Measurements from ENCODE around the gene LAMB3.

Gene LAMB3

GRCh38 chr1:209661071-209661470 is 8.8 kb upstream of the LAMB3 start:
- no peak for DNase-seq

DNA sequence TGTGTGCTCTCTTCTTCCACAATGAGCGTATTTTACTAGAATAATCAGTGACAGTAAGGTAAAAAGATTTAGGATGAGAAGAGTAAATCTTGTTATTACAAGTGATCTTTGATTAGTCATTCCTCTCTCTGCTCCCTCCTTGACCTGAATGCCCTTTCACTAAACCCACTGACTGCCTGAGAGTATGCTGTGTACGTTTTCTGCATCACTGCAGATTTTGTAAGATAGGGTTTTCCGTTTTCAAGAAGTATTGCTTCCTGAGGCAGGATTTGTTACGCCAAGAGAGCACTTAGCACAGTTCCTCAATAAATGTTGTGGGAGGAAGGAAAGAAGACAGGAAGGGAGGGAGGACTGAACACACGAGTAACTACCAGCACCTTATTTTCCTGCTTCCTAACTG is 7.7 kb upstream of the LAMB3 start:
- no peak for DNase-seq

- DNase-seq, result no peak
Measured at GRCh38 chr1:209657918-209658317, 5.7 kb upstream of the LAMB3 start.

GRCh38 chr1:209657140-209657879 is 5.1 kb upstream of the LAMB3 start:
- DNase-seq, result no peak

- no peak for DNase-seq
Measured at GRCh38 chr1:209655411-209656231, 3.4 kb upstream of the LAMB3 start.

GRCh38 chr1:209653915-209654351 is 1.7 kb upstream of the LAMB3 start:
- no peak for DNase-seq

DNA sequence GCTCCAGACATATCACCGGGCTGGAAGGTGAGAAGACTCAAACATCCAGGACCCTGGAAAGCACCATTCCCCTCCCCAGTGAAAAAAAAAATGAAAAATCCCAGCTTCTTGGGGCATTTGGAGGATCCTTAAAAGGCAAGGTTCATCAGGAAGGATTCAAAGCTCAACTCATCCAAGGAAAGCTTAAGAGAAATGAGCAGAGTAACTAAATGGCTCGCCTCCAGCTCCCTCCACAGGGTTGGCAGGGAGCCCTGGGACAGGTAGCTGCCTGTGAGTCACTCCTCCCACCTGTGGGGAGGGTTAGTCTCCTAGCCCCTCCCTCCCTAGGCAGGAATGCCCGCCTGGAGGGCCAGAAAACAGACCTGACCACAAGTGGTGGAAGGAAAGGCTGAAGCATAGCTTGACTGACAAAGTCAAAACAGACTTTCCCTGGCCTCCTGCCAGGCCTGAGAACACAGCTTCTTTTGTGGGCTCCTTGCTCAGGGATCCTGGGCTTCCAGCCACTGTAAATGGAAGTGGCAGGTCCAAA is 712 bp upstream of the LAMB3 start:
- DNase-seq, result peak; percentile 50 to 74

GRCh38 chr1:209651138-209651587 is 1.1 kb downstream of the LAMB3 start:
- peak; percentile 66 to 72 for DNase-seq

DNA sequence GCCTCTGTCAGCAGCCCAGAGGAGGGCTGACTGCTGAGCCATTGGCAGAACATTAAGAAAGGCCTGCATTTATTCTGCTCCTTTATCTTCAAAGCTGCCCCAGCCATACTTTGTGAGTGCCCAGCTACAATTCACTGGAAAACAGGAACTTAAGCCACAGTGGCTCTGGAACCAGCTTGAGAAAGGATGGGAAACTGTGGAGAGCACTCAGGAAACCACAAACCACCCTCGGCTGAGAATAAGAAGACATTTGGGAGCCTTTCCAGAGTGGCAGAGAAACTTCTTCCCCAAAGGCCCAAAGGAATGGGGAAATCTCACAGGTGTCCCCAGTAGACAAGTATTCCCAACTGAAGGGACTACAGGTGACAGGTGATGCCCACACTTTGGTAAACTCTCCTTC is 1.8 kb downstream of the LAMB3 start:
- DNase-seq, result no peak

GRCh38 chr1:209648931-209649776 is 3.1 kb downstream of the LAMB3 start:
- DNase-seq, result no peak

DNA sequence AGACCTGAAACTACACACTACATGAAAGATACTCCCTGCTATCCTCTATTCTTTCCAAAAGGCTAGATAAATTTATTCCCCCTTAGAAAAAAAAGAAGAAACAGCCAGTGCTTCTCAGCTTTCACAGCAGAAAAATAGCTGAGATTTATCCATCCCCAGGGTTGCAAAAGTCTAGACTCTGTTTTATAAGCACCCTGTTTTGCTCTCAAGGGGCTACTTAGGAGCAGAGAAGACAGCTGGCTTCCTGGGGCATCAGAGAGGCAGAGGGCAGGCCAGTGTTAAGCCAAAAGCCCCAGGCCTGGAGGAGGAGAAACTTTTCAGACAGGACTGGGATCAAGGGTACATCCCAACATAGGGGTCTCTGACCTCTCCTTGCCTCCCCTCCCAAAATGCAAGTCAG is 3.9 kb downstream of the LAMB3 start:
- no peak for DNase-seq

GRCh38 chr1:209647156-209647555 is 5.1 kb downstream of the LAMB3 start:
- no peak for DNase-seq

DNA sequence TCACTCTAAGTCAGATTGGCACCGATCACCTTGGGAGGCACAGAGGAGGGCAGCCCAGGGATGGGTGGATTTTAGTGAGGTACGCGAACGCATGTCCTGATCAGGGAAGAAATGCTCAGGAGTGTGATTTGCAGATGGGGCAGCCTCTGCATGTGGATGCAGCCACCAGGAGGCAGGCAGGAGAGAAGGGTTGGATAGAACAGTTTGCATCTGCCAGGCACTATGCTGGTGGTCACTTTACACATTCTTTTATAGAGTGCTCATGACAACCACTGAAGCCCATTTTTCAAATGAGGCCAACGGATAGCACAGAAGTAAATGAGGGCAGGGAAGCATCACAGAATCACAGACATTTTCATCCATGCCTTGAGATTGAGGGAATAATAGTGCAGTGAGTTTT is 5.7 kb downstream of the LAMB3 start:
- DNase-seq, result no peak

GRCh38 chr1:209645574-209646452 is 6.4 kb downstream of the LAMB3 start:
- no peak for DNase-seq

DNA sequence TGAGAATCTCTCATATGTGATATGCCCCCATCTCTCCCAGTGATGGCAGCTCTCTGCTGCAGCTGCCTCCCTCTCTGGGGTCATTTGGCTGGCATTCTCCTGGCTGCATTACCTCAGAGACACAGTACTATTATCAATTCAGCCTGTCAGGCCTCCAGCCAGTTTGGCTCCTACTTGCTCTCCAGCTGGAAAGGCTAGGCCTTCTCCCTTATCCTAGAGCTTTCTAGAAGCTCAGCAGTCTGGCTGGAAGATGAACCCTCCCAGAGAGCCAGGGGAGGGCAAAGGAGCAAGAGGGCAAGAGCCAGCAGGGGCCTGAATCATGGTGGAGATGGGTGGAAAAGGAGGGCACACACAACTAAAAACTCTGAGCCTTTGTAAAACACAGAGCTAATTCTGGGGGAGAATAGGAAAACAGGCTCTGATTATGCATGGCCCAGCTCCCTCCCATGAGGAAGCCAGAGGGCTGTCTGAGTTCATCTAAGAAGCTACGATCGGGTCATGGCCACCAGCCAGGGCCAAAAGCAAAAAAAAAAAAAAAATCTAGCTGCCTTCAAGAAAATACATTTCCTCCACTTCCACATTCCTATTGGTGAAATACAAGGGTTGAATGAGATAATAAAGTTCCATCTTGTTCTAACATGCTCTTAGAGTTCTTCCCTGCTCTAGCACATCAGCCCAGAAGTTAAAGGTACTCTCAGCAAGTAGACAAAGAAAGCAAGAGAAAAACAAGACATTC is 8.8 kb downstream of the LAMB3 start:
- no peak for DNase-seq

DNA sequence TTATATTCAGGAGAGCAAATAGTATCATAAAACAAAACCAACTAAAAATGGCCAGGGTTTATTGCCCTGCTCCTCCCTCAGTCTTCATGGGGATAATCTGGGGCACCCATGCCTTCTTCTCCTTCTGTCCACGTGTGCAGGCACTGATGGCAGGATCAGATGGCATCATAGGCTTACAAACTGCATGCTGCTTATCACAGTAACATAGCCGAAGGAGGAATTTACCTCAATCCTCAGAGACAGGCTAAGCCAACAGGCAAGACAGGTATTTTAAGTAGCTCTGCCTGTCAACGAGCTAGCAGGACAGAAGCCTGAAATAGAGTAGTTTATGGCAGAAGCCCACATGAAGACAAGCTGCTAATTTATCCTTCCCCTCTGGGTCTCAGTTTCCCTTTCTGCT is 9.4 kb downstream of the LAMB3 start:
- DNase-seq, result no peak

DNA sequence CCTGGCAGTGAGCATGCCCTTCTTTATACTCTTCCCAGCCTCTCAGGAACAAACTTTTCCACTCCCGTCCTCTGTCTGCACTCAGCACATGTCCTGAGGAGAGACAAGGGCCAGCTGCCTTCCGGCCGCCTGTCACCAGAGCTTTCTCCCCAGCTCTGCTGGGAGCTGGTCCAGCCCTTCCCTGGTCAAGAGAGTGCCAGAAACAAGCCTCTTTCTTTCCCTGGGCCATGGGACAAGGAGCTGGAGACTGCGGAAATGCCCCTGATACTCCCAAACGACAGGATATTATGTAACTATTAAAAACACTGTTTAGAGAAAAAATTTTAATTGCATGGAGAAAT is 10.4 kb downstream of the LAMB3 start:
- DNase-seq, result no peak

GRCh38 chr1:209635850-209636249 is 16.4 kb downstream of the LAMB3 start:
- no peak for DNase-seq

DNA sequence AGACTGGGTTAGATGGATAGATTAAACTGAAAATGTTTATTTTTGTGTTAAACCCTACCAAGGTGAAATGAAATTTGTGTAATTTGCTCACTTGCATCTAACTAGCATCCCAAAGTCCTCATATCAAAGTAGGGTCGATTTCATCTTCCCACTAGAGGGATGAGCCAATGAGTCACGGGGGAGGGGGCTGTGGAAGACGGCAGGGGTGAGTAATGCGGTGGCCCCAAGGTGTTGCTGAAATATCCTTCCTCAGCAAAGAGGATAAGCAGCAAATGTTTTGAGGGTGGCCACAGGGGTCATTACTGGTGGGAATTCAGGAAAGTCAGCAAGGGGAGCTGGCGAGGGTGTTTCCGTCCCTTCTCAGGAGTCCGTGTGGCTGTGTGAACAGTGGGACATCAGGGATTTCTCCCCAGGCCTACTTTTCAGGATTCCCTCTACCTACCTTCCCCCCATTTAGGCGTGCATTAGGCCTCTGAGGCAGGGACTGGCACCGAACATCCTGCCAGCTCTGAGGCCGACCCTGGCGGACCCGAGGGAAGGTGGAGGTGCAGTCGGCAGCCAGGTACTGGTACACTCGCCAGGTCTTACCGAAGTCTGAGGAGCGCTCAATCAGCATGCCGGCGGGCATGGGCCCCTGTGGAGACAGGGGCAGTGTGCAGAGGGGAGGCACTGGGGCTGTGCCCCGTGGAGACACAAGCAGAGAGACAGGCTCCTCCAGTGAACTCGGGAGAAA is 18.1 kb downstream of the LAMB3 start:
- no peak for DNase-seq

GRCh38 chr1:209633335-209633997 is 18.8 kb downstream of the LAMB3 start:
- no peak for DNase-seq

Data from stimulated activated CD4-positive, alpha-beta T cell treated with anti-CD3 and anti-CD28 coated beads, Interleukin-2, amount 100 ng/mL, for 24 hours (primary cell).